Calu3 (cell line): ENCODE results near the gene LMO1. TPM values are rescaled to one million over a fixed set of nuclear protein-coding genes. Genes with fewer than 3 reads are reported as not detected.

Experiments
- BruUV-seq: library from RNA; stranded (reverse); fragments of 400-500 nt; replicated peaks from 2 replicates; lab custom pipeline; 2021; lab: Mats Ljungman, UMichigan
- CTCF ChIA-PET: fragments of 300-600 bp; sonication (Branson Sonifier 250); formaldehyde crosslinking; loops from one replicate; lab custom pipeline; 2022; ENCODE audit warnings: antibody characterized with exemption; lab: Charles Lee
- DNase-seq: peaks from one replicate; pipeline ENCODE4 v3.0.0; 2022
- H3K27ac Mint-ChIP-seq: one replicate; pipeline ENCODE4 v1.8.0; 2022; ENCODE audit warnings: mixed read lengths; ENCODE audit not compliant: unreplicated experiment
- H3K27me3 Mint-ChIP-seq: one replicate; pipeline ENCODE4 v1.8.0; 2022; ENCODE audit warnings: mixed read lengths; ENCODE audit not compliant: unreplicated experiment
- H3K36me3 Mint-ChIP-seq: one replicate; pipeline ENCODE4 v1.8.0; 2022; ENCODE audit warnings: mild to moderate bottlenecking, moderate library complexity, mixed read lengths; ENCODE audit not compliant: insufficient read depth, unreplicated experiment
- H3K4me1 Mint-ChIP-seq: one replicate; pipeline ENCODE4 v1.8.0; 2022; ENCODE audit warnings: mild to moderate bottlenecking, low read depth, mixed read lengths; ENCODE audit not compliant: unreplicated experiment
- H3K4me3 Mint-ChIP-seq: one replicate; pipeline ENCODE4 v1.8.0; 2022; ENCODE audit warnings: mild to moderate bottlenecking, low read depth, moderate library complexity, mixed read lengths; ENCODE audit not compliant: unreplicated experiment
- H3K9me3 Mint-ChIP-seq: one replicate; pipeline ENCODE4 v1.8.0; 2022; ENCODE audit warnings: low read depth, mixed read lengths; ENCODE audit not compliant: unreplicated experiment
- CTCF ChIP-seq: fragments of 200-600 bp; IDR thresholded peaks from one replicate; pipeline ENCODE4 v1.8.0; 2022; ENCODE audit warnings: antibody characterized with exemption; ENCODE audit not compliant: unreplicated experiment
- intact Hi-C: fragments of 100-400 bp; cut with micrococcal nuclease; formaldehyde crosslinking; loops from one replicate; pipeline ENCODE4 v1.10.0; 2022; ENCODE audit not compliant: unreplicated experiment
- total RNA-seq: library from RNA; stranded (reverse); gene quantifications from 2 replicates; pipeline ENCODE4 v1.2.3, GENCODE V29; 2022

LMO1 gene
- total RNA-seq, 1 experiment from 2014 or later = not detected

GRCh38 chr11:8230921-8231847 is 32.5 kb downstream of the LMO1 start:
- CTCF ChIA-PET = interaction anchor here (0.8 kb wide), 1 partner anchor 124 kb away, joined by 3 read pairs; no protein-coding TSS in a partner anchor
- intact Hi-C loops = no loop called here
- Mint-ChIP-seq H3K27ac (no peak overlapping the region), H3K4me3 (no peak overlapping the region), H3K4me1 (peaks cover 8% of the 10 kb centered on the region), H3K36me3 (no peaks in the 10 kb centered on the region), H3K27me3 (peaks cover 78% of the 10 kb centered on the region), H3K9me3 (no peaks in the 10 kb centered on the region)
- no TSS peak for BruUV-seq
- no peak for DNase-seq
- no peak for TF ChIP-seq CTCF

DNA sequence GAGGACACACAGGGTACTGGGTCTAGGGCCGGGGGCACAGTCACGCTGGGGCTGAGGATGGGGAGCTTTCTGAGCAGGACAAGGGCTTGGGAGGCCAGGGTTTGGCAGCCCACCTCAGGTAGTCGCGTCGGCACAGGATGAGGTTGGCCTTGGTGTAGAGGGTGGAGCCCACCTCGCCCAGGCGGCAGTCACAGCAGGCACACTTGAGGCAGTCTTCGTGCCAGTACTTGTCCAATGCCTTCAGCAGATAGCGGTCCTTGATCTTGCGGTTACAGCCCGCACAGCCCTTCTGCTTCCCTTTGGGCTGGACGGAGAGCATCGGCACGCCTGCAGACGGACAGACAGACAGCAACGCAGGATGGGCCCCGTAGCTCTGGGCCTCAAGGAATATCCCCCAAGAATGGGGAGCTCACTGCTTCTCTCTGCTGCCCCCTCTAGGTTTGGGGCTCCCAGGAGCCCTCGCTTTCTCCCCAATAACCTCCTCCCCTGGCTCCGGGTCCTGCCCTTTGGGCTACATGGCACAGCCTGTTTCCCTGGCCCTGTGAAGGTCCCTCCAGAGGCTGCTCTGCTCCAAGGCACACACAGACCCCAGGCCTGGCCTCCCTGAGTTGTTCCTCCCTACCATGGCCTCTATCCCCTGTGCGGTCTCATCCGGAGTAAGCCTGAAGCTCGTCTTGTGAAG is 33.4 kb downstream of the LMO1 start:
- CTCF ChIA-PET = no interaction called here
- no peaks in the 10 kb centered on the region for H3K36me3 Mint-ChIP-seq

DNA sequence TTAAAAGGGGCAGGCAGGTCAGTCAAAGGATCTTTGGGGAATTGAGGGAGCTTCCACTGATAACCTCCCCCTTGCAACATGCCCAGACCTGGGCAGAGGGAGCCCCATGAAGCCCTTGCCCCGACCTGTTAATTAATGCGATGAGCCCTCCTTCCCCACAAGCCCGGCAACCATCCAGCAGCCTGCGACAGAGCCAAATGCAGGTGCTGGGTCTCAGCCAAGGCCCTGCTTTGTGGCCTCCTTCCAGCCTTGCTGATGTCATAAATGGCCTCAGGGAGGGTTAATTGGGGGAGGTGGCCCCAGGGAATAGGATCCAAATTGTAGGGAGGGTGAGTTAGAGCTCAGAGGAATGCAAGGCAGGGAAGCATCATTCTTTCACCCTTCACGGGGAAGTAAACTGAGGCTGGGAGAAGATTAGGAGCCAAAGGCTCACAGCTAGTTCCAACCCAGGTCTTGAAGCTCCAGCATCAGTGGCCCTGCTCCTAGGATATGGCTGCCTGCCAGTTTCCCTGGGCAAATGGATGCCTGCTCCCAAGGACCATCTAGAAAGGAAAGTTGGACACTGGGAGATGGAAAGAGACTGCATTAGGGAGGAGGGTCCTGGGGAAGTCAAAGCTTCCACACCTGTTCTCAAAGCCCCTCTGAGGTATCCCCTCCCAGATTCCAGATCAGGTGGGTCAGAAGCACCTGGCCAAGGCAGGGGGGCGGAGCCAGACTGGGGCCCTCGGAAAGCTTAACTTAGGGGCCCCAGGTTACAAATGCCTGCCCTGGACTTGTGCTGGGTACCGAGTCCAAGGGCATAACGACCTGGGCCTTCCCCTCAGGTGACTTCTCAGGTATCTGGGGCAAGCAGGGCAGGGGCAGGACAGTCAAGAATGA is 34.1 kb downstream of the LMO1 start:
- Mint-ChIP-seq H3K27ac (no peak overlapping the region), H3K36me3 (no peaks in the 10 kb centered on the region), H3K4me3 (no peak overlapping the region), H3K4me1 (peaks cover 6% of the 10 kb centered on the region), H3K9me3 (no peaks in the 10 kb centered on the region), H3K27me3 (peaks cover 71% of the 10 kb centered on the region)
- DNase-seq = no peak
- CTCF ChIA-PET = interaction anchor here (1.2 kb wide), 1 partner anchor 34 kb away, joined by 5 read pairs; the partner anchor contains the start of gene LMO1
- no peak for TF ChIP-seq CTCF
- intact Hi-C loops = loop anchor here (5.0 kb wide), 1 partner anchor 33 kb away; the partner anchor contains the start of gene LMO1
- no TSS peak for BruUV-seq

More for the DNA sequence above, 33.4 kb downstream of the LMO1 start:
- intact Hi-C loops = no loop called here
- Mint-ChIP-seq H3K9me3 (no peaks in the 10 kb centered on the region), H3K4me1 (peaks cover 8% of the 10 kb centered on the region), H3K4me3 (no peak overlapping the region), H3K27ac (no peak overlapping the region), H3K27me3 (peaks cover 71% of the 10 kb centered on the region)
- BruUV-seq = no TSS peak
- DNase-seq = no peak
- no peak for TF ChIP-seq CTCF

- Mint-ChIP-seq H3K4me3 (no peak overlapping the region), H3K27ac (no peak overlapping the region), H3K9me3 (no peaks in the 10 kb centered on the region), H3K36me3 (no peaks in the 10 kb centered on the region), H3K4me1 (no peaks in the 10 kb centered on the region), H3K27me3 (peaks cover 71% of the 10 kb centered on the region)
- no peak for DNase-seq
- CTCF ChIA-PET = interaction anchor here (0.5 to 0.7 kb wide), 2 partner anchors 11 to 299 kb away, joined by 3 to 5 read pairs; no protein-coding TSS in a partner anchor
- intact Hi-C loops = loop anchor here (5.0 kb wide), 1 partner anchor 34 kb away; the partner anchor contains the start of gene LMO1
- TF ChIP-seq CTCF = no peak
- BruUV-seq = no TSS peak
These were observed 35.4 kb downstream of the LMO1 start for GRCh38 chr11:8228231-8228630.
